AG04449 (cell line): Measurements from ENCODE around the gene NEK7.
A peak's percentile ranks its signal among the peaks of the same experiment; 100 is the strongest.
"Not testable (repeated sequence)": the region's sequence is repeated elsewhere in the genome, so short reads cannot be mapped to it uniquely, and the experiment has no call there.

Experiments
- CTCF ChIA-PET: fragments of 350-600 bp; formaldehyde crosslinking; extraction: SDS; loops from one replicate; lab custom pipeline; 2021; ENCODE audit warnings: antibody characterized with exemption; lab: Yijun Ruan, JAX
- POLR2A ChIA-PET: fragments of 400-600, 350-600 bp; formaldehyde crosslinking; extraction: SDS; loops from one replicate; lab custom pipeline; 2020; ENCODE audit warnings: antibody characterized with exemption, inconsistent platforms; lab: Yijun Ruan, JAX
- DNase-seq: peaks from one replicate; pipeline ENCODE4 v3.0.0-alpha.2; 2010; ENCODE audit warnings: low read depth, low spot score
- H3K4me3 ChIP-seq: 2 replicates; pipeline ENCODE4 v1.5.1; 2011; ENCODE audit warnings: low read depth, mild to moderate bottlenecking, control low read depth, low read length
- CTCF ChIP-seq: IDR thresholded peaks from one replicate; pipeline ENCODE4 v1.5.1; 2011; ENCODE audit warnings: mild to moderate bottlenecking, moderate library complexity, low read length, control low read depth, inconsistent platforms; ENCODE audit not compliant: insufficient read depth; ENCODE audit errors: missing control alignments

Gene NEK7

DNA sequence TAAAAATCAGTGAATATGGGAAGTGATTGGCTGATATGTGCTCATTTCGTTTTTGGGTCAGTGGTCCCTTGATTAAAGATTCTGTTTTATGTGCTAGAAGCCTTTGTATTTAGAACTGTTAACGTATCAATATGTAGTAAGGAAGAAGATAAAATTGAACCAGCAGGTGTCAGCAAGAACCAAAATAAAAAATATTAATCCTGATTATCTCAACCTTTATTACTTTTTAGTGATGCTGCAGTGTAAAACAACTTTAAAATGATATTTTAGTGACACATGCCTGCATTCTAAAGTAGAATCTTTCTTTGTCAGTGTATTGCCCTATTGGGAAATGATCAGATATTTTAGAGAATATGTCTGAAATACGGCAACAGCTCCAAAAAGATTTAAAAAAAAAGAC is 49.5 kb downstream of the NEK7 start:
- DNase-seq = no peak
- CTCF ChIA-PET = interaction anchor here (1.2 kb wide), 1 partner anchor 50 kb away, joined by 3 read pairs; no protein-coding TSS in a partner anchor
- POLR2A ChIA-PET = no interaction called here
- no peak overlapping the region for H3K4me3 ChIP-seq
- TF ChIP-seq CTCF = no peak

DNA sequence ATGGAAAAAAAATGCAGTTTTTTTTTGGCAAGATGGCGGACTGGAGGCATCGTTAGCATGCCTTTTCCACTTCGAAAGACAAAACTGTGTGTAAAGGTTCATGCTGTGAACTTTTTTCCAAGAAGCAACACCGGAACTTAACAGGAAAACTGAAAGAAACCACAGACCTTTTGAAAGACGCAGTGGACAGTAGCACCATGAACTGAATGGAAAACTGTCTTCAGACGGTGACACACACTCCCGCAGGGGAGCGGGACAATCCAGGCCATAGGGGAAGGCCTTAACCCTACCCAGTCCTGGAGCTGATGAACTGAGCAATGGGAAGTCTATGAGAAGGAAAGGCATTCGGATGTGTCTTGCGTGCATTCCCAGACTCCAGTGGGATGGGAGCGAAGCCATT is 54.9 kb downstream of the NEK7 start:
- DNase-seq = no peak
- no peak for TF ChIP-seq CTCF
- no peak overlapping the region for H3K4me3 ChIP-seq
- ChIA-PET CTCF (interaction anchor here (0.6 to 1.6 kb wide), 3 partner anchors 26 to 475 kb away, joined by 3 to 5 read pairs (median 4); no protein-coding TSS in a partner anchor), POLR2A (no interaction called here)

DNA sequence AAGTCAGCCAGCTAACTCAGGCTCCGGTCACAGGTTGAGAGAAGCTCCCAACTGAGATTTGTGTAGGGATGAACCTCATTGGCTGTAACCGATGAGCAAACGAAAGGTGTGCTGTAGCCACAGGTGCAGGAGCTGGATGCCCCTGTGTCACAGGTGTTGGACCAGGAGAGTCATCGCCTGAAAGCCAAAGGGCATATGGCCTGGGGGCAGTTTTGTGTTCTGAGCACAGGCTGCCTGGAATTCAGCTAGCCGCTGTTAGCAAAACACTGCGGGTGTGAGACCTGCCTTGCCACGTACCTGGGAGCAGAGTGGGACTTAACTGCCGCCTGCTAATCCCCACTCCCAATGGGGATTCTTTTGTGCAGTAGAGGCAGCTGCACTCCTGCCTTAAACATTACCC is 55.3 kb downstream of the NEK7 start:
- TF ChIP-seq CTCF = no peak
- DNase-seq = no peak
- no peak overlapping the region for H3K4me3 ChIP-seq
- CTCF ChIA-PET = interaction anchor here (1.5 to 1.6 kb wide), 2 partner anchors 84 to 474 kb away, joined by 4 to 5 read pairs; no protein-coding TSS in a partner anchor
- POLR2A ChIA-PET = no interaction called here

DNA sequence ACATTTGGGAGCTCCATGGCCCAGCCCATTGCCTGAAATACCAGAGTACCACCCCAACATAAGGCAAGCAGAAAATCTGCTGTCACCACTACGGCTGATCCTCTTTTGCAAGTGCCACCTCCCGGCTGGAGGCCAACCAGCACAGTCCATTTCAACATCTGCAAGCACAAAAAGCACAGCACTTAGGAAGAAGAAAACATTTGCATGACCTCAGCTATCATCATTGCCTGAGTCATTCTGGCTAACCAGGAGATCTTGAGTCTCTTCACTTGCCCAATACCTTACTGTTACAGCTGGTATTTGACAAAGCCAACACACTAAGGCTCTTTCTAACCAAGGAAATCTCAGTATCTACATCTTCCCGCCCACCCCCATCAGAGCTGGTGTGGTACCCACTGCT is 55.9 kb downstream of the NEK7 start:
- H3K4me3 ChIP-seq = no peak overlapping the region
- ChIA-PET POLR2A (interaction anchor here (0.6 kb wide), 1 partner anchor 255 kb away, joined by 4 read pairs; no protein-coding TSS in a partner anchor), CTCF (interaction anchor here (0.8 to 1.6 kb wide), 3 partner anchors 9 to 474 kb away, joined by 3 to 5 read pairs (median 4); no protein-coding TSS in a partner anchor)
- DNase-seq = peak; percentile 61
- no peak for TF ChIP-seq CTCF

DNA sequence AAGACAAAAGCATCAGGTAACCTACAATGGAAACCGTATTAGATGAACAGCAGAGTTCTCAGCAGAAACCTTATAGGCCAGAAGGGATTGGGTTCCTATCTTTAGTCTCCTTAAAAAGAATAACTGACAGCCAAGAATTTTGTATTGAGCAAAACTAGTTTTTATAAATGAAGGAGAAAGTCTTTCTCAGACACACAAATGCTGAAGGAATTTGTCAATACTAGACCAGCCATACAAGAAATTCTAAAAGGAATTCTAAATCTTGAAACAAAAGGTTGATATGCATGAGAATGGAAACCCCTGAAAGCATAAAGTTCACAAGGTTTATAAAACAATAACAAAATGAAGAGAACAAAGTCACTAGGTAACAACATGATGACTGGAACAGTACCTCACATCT is 58.1 kb downstream of the NEK7 start:
- DNase-seq = no peak
- ChIA-PET CTCF (no interaction called here), POLR2A (no interaction called here)
- H3K4me3 ChIP-seq = no peak overlapping the region
- TF ChIP-seq CTCF = no peak

DNA sequence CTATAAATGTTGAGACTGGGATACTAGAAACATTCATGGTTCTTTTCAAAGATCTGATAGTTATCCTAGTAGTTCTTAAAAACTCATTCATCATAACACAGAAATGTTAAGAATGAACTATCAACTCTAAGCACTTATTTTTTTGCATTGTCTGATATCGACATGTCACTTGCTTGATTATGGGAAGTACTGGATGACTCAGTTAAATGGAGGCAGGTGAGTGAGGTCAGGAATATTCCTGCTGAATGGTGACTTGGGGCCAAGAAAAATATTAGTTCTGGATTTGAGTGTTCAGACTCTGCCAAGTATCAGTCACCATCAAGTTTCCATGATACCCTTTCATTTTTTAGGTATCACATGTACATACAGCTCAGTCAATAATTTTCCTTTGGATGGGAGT is 63.6 kb downstream of the NEK7 start:
- ChIA-PET POLR2A (no interaction called here), CTCF (no interaction called here)
- DNase-seq = peak; percentile 52

GRCh38 chr1:198227010-198227409 is 70.2 kb downstream of the NEK7 start:
- DNase-seq, POLR2A ChIA-PET, CTCF ChIA-PET, H3K4me3 ChIP-seq: not testable (repeated sequence)

More for the DNA sequence above, 63.6 kb downstream of the NEK7 start:
- H3K4me3 ChIP-seq = no peak overlapping the region
- no peak for TF ChIP-seq CTCF

GRCh38 chr1:198227454-198227853 is 70.7 kb downstream of the NEK7 start:
- DNase-seq, H3K4me3 ChIP-seq, POLR2A ChIA-PET, CTCF ChIA-PET: not testable (repeated sequence)
